ENCODE data around the gene C10orf90.

DNA sequence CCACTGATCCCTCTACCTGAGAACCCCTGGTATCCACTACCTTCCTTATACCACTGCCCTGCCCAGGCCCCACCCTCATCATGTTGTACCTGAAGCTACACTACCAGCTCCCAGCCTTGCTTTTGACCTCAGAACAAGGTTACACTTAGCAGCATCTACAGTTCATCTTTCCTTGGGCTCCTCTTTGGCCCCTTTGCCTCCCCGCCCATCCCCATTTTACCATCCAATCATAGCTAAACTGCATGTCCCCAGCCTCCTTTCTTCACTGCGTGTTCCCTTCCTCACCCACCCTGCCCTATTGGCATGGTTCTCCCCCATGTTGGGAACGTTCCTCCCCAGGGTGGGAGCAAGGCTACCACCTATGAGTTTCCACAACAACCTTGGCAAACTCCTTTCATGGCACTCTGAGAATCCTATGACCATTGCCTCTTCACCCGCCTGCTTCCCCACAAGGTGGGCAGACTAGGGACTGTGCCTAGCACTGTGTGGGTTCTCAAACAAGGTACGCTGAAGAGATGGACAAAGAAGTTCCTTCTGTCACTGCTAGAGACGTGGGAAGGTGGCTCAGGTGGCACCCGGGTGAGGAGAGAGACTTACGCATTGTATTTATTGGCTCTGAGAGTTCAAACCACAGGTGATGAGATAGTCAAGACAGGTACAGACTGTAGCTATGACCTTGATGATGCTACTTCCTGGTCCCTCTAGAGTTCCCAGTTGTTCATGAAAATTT, 215.3 kb downstream of the C10orf90 start:
- TF ChIP-seq EZH2 (IDR thresholded peaks at IDR 0.05; ENCODE audit: low read depth): no peak
- TF ChIP-seq, protein P1, sequence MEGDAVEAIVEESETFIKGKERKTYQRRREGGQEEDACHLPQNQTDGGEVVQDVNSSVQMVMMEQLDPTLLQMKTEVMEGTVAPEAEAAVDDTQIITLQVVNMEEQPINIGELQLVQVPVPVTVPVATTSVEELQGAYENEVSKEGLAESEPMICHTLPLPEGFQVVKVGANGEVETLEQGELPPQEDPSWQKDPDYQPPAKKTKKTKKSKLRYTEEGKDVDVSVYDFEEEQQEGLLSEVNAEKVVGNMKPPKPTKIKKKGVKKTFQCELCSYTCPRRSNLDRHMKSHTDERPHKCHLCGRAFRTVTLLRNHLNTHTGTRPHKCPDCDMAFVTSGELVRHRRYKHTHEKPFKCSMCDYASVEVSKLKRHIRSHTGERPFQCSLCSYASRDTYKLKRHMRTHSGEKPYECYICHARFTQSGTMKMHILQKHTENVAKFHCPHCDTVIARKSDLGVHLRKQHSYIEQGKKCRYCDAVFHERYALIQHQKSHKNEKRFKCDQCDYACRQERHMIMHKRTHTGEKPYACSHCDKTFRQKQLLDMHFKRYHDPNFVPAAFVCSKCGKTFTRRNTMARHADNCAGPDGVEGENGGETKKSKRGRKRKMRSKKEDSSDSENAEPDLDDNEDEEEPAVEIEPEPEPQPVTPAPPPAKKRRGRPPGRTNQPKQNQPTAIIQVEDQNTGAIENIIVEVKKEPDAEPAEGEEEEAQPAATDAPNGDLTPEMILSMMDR (conservative IDR thresholded peaks at IDR 0.05): no peak

Measured in PC-9 (cell line).